ENCODE results near the gene TIGAR. TPM values are rescaled to one million over a fixed set of nuclear protein-coding genes. Genes with fewer than 3 reads are reported as not detected.

The TIGAR gene, protein sequence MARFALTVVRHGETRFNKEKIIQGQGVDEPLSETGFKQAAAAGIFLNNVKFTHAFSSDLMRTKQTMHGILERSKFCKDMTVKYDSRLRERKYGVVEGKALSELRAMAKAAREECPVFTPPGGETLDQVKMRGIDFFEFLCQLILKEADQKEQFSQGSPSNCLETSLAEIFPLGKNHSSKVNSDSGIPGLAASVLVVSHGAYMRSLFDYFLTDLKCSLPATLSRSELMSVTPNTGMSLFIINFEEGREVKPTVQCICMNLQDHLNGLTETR
- 8.8 and 8.9 TPM in 2 replicates for total RNA-seq (2014; rRNA removed; shearing (Covaris generic))

- peak; percentile 62 for DNase-seq (ENCODE audit: low spot score)
These were observed at the start of gene TIGAR for GRCh38 chr12:4320853-4321701. Gene TIGAR, plus strand, starts transcription at chr12:4321213. Its CDS starts 59 bp downstream, at chr12:4321272.

- no peak for DNase-seq (ENCODE audit: low spot score)
These were observed 49.1 kb upstream of the TIGAR start for GRCh38 chr12:4271717-4272423.

DNA sequence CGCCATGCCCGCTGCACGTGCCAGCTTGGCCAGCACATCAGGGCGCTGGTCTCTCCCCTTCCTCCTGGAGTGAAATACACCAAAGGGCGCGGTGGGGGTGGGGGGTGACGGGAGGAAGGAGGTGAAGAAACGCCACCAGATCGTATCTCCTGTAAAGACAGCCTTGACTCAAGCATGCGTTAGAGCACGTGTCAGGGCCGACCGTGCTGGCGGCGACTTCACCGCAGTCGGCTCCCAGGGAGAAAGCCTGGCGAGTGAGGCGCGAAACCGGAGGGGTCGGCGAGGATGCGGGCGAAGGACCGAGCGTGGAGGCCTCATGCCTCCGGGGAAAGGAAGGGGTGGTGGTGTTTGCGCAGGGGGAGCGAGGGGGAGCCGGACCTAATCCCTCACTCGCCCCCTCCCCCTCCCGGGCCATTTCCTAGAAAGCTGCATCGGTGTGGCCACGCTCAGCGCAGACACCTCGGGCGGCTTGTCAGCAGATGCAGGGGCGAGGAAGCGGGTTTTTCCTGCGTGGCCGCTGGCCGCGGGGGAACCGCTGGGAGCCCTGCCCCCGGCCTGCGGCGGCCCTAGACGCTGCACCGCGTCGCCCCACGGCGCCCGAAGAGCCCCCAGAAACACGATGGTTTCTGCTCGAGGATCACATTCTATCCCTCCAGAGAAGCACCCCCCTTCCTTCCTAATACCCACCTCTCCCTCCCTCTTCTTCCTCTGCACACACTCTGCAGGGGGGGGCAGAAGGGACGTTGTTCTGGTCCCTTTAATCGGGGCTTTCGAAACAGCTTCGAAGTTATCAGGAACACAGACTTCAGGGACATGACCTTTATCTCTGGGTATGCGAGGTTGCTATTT is 48.4 kb upstream of the TIGAR start:
- no peak for DNase-seq (ENCODE audit: low spot score)

DNA sequence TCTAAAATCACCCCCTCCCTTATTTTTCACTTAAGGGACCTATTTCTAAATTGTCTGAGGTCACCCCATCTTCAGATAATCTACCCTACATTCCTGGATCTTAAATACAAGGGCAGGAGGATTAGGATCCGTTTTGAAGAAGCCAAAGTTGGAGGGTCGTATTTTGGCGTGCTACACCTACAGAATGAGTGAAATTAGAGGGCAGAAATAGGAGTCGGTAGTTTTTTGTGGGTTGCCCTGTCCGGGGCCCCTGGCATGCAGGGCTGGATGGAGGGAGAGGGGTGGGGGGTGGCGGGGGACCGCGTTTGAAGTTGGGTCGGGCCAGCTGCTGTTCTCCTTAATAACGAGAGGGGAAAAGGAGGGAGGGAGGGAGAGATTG is 47.8 kb upstream of the TIGAR start:
- no peak for DNase-seq (ENCODE audit: low spot score)

- DNase-seq (ENCODE audit: low spot score), result no peak
These were observed 47.2 kb upstream of the TIGAR start, which contains the start of gene CCND2 for GRCh38 chr12:4273652-4274395. Gene CCND2, plus strand, starts transcription at chr12:4273762. Its CDS starts 279 bp downstream, at chr12:4274041.

GRCh38 chr12:4274396-4275015 is 46.5 kb upstream of the TIGAR start:
- no peak for DNase-seq (ENCODE audit: low spot score)

- DNase-seq (ENCODE audit: low spot score), result no peak
These were observed 45.8 kb upstream of the TIGAR start for GRCh38 chr12:4275016-4275869.

DNA sequence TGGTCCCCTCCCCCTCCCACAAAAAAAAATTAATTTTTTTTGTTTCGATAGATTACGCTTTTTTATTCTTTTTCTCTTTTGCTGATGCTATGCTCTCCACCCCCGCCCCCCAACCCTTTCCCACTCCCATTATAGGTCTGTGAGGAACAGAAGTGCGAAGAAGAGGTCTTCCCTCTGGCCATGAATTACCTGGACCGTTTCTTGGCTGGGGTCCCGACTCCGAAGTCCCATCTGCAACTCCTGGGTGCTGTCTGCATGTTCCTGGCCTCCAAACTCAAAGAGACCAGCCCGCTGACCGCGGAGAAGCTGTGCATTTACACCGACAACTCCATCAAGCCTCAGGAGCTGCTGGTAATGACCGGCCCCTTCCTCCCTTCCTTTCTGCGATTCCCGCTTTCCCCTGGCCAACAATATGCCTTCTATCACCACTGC is 45.1 kb upstream of the TIGAR start:
- no peak for DNase-seq (ENCODE audit: low spot score)

GRCh38 chr12:4276524-4277204 is 44.3 kb upstream of the TIGAR start:
- DNase-seq (ENCODE audit: low spot score), result peak; percentile 51

DNA sequence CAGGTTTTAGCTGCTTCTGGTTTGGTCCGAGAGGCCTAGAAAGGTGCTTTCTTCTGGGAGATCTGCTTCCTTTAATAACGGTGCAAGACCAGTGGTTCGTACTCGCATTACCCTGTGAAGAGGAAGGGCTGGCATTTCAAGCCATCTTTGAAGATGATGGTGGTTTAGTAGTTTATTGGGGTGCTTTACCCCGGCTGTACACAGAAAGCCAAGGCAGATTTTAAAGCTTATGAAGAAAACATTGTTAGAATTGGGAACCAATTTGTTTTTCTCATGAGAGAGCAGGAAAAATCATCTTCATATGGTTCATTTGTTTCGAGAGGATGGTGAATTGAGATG is 43.8 kb upstream of the TIGAR start:
- no peak for DNase-seq (ENCODE audit: low spot score)

DNA sequence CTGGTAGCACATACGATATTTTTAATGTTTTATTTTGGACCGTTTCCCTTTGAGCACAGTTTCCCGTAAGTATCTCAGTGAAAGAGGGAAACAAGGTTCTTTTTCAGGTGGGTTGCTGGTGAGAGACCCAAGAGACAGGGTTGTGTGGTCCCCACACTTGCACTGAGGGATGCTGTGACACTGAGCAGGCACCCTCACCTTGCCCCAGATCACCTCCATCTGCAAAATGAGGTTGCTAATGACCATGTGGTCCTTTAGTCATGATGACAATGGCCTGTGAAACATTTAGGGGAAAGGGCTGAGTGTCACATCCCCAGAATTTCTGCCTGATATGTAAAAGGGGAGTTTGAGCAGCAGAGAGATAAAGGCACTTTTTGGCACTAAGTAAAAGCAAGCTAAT is 43.2 kb upstream of the TIGAR start:
- no peak for DNase-seq (ENCODE audit: low spot score)

- no peak for DNase-seq (ENCODE audit: low spot score)
These were observed 42.5 kb upstream of the TIGAR start for GRCh38 chr12:4278329-4279197.

GRCh38 chr12:4279198-4279690 is 41.8 kb upstream of the TIGAR start:
- no peak for DNase-seq (ENCODE audit: low spot score)

DNA sequence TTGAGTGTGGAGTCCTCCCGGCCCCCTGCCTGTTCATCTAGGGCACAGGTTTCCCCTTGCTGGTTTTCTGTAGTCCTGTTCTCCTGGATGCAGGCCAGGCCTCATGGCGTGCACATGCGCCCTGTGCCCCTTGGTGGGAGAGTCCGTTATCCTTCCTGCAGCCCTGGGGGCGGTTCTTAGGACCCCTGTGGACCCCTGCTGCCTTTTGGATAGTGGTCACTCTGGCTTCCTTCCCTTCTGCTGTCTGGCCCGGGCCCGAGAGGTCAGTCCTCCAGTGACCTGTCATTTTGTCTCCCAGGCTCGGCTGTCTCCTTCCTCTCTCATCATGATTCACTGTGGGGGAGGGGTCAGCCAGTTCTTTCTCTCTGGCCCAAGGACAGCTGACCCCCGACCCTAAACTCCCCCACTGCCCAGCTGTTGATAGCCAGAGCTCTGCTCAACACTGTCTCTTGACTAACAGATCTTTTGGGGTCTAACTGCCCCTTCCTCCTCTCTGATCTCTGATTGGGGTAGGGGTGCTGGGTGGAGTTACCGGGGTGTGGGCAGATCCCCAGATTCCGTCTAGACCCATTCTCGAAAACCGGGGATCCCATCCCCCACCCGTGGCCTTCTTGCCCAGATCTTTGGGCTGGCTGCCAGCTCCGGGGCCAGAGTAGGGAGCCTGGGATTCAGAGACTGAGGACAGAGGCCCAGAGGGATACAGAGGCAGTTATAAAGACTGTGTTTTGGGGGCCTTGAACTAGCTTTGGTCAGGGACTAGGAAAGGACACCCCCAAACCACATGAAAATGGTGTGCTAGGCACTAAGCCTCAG is 40.5 kb upstream of the TIGAR start:
- DNase-seq (ENCODE audit: low spot score), result no peak

DNA sequence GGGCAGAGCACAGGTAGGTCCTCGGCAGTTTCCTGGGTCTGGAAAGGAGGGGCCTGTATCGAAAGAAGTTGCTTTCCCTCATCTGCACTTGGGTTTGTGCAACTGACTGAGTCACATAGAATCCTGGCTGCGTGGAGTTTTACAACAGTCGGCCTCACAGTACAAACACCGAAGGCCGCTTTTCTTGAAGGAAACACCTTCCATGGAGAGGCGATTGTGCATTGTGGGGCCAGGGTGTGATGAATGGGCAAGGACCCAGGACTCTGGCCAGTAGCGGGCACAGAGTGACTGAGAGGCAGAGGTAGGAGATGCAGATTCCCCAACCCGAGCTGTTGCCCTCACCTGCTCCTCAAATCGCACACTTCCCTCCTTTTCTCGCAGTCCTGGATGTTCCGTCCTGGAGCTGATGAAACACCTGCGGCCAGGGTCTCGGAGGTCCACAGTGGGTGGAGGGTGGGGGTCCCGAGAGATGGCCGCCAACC is 39.8 kb upstream of the TIGAR start:
- DNase-seq (ENCODE audit: low spot score), result no peak

- DNase-seq (ENCODE audit: low spot score), result no peak
These were observed 38.7 kb upstream of the TIGAR start for GRCh38 chr12:4282103-4282891.

All from A172 (cell line).